Measurements from ENCODE around the gene TXK.

DNA sequence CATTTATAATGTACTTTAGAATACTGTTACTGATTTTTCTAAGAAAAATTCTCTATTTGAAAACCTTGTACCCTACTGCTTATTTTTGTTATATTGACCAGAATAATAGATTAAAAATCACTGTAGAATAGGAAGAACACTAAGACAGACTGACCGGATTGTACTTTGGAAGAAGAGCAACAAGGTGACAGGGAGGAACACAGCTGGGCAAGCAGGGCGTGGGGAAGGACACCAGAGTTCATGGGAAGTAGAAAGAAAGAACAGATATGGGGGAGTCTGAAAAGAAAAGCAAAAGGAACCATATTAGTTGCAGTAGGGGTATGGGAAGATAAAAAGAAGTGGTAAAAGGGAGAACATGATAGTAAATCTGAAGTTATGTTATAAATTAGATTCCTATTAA lies 38.6 kb downstream of the TXK start:
- TF ChIP-seq, protein P1, sequence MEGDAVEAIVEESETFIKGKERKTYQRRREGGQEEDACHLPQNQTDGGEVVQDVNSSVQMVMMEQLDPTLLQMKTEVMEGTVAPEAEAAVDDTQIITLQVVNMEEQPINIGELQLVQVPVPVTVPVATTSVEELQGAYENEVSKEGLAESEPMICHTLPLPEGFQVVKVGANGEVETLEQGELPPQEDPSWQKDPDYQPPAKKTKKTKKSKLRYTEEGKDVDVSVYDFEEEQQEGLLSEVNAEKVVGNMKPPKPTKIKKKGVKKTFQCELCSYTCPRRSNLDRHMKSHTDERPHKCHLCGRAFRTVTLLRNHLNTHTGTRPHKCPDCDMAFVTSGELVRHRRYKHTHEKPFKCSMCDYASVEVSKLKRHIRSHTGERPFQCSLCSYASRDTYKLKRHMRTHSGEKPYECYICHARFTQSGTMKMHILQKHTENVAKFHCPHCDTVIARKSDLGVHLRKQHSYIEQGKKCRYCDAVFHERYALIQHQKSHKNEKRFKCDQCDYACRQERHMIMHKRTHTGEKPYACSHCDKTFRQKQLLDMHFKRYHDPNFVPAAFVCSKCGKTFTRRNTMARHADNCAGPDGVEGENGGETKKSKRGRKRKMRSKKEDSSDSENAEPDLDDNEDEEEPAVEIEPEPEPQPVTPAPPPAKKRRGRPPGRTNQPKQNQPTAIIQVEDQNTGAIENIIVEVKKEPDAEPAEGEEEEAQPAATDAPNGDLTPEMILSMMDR (IDR thresholded peaks at IDR 0.05) = no peak
- TF ChIP-seq POLR2AphosphoS5 (IDR thresholded peaks at IDR 0.05) (no peak), POLR2A (IDR thresholded peaks at IDR 0.05) (no peak), EP300 (IDR thresholded peaks at IDR 0.05) (no peak)

Data from upper lobe of left lung (tissue), 4 donors.